ENCODE results near the gene CHRNA3.

Gene CHRNA3

DNA sequence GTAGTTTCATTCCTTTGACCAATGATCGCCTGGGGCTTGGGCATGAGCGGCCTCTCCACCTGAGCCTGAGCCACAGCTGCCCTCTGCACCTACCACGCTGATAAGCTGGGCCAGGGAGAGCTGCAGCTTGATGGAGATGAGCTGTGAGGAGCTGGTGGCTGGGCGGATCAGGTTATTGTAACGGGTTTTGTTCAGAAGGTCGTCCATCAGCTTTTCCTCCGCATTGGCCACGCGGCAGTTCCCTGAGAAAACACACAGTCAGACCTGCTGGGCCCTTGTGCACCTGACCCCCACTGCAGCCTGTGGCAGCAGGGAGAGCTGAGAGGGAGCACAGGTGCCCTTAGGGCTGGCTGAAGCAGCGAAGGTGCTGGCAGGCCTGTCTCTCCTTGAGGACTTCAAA is 14.6 kb upstream of the CHRNA3 start:
- DNase-seq: no peak

DNA sequence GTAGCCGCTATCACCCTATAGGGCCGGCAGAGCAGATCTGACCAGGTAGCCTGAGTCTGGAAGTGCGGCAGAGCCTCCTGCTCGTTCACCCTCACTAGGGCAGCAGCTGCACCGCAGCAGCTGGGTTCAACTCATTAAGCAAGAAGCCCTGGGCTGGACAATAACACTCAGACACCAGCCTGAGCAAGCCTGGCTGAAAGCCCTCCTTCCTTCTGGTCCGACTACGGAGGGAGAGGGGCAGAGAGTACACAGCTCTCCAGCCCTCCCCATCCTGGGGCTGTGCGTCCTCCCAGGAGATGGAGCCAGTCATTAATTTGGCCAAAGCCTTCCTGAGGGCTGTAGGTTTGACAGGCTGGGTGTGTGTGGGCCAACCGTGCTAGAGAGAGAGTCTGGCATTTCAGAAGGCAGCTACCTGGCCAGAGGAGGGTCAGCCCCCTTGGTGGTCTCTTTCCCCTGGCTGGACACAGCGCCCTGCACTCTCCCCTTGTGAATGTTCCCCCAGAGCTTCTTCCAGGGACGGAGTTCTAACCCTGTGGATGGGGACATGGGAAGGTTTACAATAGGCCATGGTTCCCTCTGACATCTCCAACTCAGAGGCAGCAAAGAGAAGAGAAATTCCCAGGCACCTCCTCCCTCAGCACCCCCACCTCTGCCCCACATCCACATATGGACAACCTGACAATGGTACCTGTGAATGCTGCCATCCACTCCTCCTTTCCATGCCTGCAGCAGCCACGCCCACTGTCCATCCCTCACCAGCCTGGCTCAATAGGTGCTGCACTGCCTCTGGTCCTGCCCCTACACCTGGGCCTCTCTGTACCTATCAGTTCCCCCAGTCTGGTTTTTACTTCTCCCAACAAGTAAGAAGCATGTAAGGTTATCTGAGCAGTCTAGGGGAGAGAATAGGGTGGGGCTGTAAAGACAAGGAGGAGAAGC is 13.7 kb upstream of the CHRNA3 start:
- no peak for DNase-seq

DNA sequence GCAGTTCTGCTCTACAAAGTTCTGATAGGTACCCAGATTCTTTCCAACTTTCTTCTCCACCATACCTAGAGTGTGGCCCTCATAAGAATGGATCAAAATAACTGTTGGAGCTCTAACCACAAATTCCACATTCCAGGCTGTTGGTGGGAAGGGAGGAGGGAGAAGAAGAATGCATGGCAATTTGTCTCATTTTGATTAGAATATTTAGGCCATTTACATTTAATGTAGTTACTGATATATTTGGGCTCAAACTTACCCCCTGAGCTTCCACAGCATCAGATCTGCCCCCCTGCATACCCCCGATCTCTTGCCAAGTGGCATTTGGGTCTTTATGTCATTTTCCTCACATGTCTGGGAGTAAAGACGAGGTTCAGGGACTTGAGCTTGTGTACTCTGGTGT is 12.6 kb upstream of the CHRNA3 start:
- no peak for DNase-seq

DNA sequence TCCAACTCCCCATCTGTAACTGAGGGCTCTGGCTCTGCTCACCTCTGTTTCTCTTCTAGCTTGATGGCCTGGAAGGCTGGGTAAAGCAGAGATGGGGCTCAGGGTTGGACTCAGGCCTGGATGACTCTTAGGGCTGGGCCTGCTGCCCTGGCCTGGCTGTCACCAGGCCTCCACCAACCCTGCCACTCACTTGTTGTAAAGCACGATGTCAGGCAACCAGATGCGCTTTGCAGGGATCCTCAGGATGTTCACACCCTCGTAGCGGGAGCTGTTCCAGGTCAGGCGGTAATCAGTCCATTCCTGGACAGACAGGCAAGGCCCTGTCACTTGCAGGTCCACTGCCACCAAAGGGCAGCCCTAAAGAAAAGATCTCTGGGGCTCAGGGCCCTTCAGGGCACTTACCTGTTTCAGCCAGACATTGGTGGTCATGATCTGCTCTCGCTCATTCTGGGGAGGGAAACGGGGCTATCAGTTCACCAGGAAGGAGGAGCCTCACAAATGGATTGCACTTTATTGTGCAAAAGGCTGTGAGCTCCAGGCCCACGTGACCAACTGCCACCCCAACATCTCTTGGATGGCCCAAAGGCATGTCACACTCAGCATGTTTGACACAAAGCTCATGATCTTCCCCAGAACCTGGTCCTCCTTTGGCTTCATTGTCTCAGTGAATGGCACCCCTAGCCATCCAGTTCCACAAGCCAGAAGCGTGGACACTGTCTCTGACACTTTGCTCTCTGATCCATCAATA is 10.3 kb upstream of the CHRNA3 start:
- no peak for DNase-seq

DNA sequence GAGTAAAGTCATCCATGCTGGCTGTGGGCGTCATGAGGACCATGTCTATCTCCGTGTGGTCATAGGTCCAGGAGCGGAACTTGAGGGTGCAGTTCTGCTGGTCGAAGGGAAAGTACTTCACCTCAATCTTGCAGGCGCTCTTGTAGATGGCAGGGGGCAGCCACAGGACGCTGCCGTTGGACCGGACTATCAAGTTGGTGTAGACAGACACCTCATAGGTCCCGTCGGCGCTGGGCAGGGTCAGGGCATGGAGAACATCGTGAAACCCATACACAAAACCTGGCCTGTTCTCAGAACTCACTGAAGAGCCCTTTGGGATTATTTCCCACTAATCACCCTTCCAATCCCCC is 8.9 kb upstream of the CHRNA3 start:
- no peak for DNase-seq

DNA sequence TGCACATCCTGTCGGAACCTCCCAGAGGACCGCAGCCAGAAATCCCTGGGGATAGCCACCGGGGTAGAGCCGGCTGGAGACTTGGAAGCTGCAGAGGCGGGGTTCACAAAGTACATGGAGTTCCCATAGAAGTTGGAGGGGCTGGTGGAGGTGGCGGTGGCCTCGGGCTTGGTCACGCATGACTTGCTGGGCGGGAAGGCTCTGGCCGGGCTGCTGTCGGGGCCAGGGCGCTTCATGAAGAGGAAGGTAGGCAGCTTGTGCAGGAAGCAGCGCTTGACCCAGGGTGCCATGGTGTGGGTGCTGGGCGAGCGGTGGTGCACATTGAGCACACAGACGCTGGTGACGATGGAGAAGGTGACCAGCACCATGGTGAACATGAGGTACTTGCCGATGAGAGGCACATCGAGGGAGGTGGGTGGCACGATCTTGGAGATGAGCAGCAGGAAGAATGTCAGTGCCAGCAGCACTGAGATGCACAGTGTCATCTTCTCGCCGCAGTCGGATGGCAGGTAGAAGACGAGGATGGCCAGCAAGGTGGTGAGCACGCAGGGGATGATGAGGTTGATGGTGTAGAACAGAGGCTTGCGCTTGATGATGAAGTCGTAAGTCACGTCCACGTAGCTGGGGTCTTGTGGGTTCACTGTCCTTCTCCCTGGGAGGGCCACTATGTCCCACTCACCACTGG is 8.4 kb upstream of the CHRNA3 start:
- DNase-seq: no peak

DNA sequence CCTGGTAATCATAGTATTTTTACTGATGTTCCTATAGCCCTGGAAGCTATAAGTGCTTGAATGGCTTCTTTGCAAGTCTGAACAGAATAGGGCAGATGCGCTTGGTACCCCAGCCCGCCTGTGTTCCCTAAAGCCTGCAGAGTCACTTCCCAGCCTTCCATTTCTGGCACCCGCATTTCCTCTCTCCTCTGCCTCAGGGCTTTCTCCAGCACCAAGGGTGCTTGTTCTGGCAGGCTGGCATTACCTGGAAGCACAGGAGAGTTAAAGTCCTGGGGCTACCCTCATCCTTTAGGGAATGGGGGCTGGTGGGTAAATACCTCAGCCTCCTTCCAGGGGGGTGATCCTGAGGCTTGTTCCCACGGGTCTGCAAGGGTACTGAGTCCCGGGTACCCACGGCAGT is 7.4 kb upstream of the CHRNA3 start:
- DNase-seq: no peak

DNA sequence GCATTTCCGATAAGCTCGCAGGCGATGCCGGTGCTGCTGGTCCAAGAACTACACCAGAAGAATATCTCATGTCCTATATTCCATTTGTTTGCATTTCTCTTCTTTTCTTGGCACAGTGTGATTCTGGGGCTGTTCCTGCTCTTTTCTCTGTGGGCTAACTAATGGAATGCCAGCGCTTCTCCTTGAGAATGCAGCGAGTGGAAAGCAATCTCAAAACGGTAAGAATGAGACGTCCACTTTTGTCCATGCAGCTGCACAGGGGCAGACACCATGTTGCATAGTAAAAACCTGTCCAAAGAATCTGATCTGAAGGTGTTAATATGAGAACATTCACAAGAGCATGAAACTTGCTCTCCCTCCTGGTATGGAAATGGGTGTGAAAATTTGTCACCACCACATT is 6.6 kb upstream of the CHRNA3 start:
- DNase-seq: no peak

DNA sequence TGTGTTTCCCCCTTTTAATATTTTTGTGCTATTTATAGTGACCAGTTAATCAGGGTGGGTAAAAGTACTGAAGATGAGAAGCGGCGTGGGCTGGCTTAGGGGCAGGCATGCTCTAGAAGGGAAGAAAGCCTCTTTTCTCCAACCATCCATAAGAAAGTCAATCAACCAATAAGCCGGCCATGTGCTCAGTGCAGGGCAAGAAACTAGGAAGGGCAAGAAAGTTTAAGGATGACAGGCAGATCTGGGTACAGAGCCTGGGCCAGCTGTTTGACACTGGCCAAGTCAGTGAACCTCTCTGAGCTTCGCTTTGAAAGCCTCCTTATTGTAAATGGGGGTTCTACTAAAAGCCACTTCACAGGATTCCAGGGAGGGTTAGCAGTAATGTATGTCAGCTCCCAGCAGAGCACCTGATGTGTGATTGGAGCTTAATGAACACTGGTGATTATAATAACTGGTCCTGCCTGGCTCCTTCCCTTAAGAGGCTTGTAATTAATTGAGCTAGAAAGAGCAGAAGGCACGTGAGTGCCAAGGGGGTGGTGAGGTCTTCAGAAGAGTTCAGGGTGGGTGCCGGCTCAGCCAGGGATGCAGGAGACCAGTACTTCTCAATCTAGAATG is 5.7 kb upstream of the CHRNA3 start:
- no peak for DNase-seq

DNA sequence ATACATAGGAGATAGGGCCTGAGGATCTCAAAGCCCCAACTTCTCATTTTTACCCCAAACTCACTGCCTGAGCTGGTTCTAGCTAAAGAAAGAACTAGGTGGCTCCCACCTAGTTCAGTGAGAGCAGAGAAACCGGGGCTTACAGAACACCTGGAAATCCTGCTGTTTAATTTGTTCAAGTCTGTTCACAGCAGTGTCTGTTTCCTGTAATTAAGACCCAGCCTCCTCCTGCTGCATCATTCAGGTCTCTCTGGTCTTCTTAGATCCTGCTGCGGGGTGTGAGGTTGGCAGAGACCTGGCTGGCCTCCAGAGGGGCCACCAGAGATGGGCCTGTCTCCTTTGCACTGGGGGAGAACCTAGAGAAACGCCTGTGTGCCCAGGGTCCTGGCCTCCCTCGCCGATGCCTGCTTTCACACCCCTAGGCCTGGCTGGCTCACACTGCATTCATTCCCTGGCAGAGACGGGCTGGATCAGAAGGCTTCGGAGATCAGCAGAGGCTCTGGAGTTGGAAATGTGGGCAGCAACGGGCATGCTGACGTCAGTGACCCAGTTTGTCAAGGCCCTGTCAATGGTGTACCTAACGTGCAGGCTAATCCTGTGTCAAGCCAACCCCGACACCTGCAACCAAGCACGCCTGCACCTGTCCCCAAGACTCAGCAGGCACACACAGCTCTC is 4.9 kb upstream of the CHRNA3 start:
- no peak for DNase-seq

DNA sequence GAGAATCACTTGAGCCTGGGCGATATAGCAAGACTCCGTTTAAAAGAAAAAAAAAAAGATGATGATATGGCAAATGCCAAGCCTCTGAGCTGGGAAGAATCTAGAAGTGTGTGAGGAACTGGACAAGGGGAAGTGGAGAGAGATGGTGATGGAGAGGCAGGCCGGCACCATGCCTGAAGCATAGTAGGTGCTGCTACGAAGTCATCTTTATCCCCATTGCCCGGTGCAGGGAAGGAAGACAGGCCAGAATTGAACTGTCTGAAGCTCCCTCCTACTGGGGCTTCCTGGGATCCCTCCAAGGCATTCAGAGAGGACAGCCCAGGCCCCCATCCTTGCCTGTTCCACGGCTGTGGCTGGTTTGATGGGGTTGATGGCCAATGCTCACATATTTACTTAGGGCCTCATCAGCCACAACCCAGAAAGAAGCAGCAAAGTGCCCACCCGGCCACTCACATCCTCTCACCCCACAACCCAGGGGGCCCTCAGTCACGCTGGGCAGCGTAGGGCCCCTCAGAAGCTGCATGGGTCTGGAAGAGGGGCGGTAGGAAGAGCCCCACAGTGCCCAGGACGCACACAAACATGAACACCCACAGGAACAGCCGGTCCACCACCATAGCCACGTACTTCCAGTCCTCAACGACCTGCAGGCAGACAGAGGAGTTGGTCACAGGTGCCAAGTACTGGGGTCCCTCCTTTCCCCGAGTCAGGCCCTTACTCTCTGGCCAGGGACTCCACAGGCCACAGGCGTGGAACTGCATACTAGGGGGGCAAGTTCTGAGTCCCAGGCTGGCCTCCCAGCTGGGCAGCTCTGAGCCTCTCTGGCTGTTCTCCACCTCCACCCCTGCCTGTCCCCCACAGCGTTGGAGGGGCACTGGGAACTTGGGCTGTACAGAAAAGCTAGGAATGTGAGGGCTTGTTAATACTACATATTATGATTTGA is 4.1 kb upstream of the CHRNA3 start:
- no peak for DNase-seq

DNA sequence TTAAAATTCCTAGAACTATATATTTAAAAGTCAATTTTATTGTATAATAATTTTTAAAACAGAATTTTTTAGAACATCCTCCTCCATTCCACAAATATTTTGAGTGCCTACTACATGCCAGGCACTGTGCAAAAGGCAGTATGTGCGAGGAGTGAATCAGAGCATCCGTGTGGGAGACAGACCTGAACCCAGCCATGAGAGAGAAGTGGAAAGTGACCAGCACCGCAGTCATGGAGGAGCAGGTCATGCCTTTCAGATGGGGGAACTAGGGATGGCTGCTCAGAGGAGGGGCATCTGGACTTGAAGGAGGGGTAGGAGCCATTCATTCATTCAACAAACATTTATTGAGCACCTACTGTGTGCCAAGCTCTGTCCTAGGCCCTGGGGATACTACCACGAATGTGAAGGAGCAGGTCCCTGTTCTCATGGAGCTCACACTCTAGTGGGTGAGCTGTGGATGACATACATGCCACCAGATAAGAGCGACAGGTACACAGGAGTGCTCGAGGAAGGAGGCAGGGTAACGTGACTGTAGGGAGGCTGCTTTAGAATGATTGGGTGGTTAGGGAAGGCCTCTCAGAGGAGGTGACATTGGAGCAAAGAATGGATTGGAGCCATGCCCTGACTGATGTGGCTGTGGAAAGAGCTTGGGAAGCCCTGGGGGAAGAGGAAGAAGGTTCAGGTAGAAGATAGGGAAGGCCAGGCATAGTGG is 3.1 kb upstream of the CHRNA3 start:
- no peak for DNase-seq

DNA sequence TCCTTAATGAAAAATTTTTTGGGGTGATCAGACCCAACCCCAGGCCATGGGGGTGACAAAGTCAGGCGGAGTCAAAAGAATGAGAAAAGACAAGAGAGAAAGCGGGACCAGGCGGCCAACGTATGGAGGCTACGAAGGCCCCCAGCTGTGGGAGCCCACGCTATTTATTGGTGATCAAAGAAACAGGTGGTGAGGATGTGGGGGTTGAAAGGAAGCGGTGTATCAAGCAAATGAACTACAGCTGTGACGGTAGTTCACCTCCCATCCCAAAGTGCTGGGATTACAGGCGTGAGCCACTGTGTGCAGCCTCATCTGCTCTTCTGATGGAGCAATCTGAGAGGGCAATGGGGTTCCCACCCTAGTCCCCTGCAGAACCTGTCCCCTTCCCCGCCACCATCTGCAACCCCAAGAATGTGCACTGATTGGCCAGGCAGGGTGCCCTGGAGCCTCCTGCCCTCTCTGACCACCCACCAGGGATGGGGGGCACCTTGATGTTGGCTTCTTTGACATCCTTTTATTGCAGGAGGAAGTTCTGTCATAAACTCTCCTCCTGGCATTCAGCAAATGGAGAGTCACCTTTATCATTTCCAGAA is 1.1 kb upstream of the CHRNA3 start:
- no peak for DNase-seq

DNA sequence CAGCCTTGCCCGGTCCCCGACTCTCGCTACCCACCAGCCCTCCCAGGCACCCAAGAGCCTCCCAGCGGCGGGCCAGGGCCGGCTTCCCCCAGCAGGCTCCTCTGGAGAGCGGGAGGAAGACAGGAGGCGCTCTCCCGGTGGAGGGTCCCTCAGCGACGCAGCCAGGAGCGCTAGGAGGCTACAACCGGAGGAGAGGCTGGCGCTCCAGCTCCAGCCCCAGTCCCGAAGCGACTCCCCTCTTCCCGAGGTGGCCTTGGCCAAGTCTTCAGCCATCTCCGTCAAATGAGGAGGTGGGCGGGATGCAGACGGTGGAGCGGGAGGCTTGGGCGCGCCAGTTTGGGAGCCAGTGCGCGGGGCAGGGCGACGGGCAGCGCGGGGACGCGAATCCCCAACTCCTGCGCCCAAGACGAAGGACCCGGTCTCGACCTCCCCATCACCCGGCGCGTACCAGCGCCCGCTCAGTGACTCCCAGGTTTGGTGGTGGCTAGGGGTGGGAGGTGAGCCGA is 722 bp downstream of the CHRNA3 start:
- DNase-seq: no peak

DNA sequence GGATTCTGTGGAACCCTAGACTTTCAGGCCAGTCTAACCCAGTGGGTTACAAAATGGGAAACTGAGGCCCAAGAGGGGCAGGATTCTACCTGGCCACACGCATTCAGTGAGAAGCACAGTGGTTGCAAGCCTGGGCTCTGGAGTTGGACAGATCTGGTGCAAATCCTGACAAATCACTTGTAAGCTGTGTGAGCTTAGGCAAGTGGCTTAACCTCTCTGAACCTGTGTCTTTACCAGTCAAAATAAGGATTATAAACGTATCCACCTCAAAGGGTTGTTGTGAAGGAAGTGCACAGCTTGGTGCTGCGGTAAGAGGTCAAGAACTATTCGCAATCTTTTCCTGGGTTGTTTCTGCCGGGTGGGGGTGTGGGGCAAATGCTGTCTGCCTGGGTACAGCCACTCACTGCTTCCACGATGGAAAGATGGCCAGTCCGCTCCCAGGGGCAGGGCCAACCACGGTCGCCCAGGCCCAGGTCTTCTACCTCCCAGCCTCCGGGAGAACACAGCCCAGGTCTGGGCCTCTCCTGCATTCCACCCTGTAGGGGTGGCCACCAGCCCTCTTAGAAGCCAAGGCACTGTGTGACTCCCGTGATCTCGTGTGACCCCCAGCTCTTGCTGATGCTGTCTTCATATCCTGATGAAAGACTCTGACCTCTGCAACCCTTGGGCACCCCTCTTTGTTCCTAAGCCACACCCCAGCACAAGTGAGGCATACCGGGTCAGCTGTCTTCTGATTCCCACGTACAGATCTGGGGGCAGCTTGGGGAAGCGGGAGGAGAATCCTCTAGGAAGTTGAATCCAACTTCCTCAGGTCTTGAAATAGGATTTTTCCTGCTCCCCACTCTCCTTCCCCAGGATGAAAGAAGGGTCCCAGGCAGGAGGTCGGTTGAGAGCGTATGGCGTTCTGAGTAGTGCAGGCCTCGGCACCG is 1.5 kb downstream of the CHRNA3 start:
- no peak for DNase-seq

DNA sequence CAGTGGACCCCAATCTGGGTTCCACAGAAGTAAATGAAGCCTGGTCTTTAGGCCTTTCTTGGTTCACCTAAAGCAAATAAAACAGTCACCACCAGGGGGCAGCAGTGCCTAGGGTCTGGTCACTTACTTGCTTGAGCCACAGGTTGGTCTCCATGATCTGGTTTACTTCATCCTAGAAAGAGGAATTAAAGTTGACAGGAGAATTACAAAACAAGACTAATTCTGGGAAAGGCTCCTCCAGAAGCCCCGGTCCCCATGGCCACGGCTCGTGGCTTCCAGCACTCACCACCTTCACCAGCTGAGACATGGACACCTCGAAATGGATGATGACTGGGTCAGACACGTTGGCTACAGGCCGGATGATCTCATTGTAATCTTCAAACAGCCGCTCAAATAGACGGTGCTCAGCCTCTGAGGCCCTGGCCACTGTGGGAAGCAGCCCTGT is 2.3 kb downstream of the CHRNA3 start:
- peak; percentile 86 to 95 (median 92) for DNase-seq

DNA sequence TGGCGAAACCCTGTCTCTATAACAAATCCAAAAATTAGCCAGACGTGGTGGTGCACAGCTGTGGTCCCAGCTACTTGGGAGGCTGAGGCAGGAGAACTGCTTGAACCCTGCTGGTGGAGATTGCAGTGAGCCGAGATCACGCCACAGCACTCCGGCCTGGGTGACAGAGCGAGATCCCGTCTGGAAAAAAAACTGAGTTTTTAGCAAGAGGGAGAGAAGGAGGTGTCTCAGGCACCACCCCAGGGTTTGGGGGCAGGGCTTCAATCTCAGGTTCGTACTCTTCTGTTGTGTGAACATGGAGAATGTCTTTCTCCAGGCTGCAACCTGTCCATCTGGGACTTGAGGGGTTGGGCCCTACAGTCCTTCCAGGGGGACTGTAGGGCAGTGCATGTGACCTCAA is 2.7 kb downstream of the CHRNA3 start:
- DNase-seq: no peak

DNA sequence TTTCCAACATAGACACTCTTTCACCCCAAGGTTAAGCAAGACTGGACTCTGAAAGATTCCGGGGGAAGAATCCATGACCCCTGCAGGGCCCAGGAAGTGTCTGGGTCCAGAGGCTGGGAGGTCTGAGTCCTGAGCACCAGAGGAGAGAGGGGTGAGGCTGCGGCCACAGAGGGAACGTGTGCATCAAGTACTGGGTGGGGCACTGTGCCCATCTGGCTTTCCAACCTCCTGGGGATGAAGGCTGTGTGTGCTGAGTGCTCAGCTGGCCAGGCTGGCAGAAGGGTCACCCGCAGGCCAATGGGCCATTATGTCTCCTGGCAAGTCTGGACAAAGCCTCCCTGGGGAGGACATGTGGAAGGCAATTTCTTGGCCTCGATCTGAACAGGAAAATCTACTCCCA is 3.3 kb downstream of the CHRNA3 start:
- DNase-seq: no peak

DNA sequence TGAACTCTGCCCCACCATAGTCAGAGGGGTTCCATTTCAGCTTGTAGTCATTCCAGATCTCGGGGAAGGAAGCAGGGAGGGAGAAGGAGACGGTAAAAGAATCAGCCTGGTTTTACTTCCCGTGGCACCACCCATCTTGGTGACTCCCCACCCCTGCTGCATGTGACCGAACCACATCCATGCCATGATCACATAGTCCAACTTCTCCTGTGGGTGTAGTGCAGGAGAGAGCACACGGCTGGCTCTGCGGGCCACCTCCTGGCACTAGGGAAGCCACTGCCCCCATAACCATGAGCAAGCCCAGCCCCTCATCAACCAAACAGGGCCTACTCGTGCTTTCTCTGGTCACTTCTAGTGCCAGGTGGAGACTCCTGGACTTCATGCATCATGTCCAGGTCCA is 3.7 kb downstream of the CHRNA3 start:
- peak; percentile 42 to 67 (median 64) for DNase-seq
